ENCODE results near the gene PTPRN2. TPM values are rescaled to one million over a fixed set of nuclear protein-coding genes. Genes with fewer than 3 reads are reported as not detected.

PTPRN2 gene
- total and polyA plus RNA-seq, 4 donors, result 18.1 to 69.9 (median 50.4) TPM

DNA sequence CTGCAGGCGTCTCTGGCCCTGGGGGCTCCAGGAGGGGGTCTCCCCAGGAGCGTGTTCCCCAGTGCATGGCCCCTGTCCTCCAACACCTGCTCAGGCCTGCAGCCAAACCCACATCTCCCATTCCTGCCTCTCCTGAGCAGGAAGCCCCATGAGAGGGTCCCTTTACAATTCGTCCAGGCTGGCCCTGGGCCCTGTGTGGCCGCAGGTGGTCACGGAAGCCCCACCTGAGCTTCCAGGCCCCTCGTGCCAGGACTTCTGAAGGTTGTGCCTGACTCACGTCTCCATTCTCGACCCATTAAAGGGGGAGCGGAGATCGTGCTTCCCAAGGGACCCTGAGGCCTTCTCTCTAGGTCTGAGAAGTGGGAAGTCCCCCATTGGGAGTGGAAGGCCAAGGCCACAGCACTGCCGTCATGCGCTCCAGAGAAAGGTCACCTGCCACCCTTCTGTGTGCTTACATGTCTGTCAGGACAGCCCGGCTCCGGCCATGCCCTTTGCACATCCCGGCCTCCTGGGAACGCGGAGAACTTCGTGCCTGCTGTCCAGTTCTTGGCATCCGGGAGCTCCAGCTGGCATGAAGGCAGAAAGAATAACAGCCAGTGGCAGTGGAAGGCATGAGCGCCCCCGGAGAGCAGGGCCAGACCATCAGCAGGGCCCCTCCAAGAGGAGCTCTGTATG is 868.5 kb downstream of the PTPRN2 start:
- Histone ChIP-seq H3K4me3 (ENCODE audit: low read depth, low read length) (no peak overlapping the region), H3K9me3 (ENCODE audit: control insufficient read depth, insufficient read depth, low read length) (no peaks in the 10 kb centered on the region), H3K36me3 (ENCODE audit: control insufficient read depth, insufficient read depth, low read length) (peaks cover 22% of the 10 kb centered on the region), H3K27ac (ENCODE audit: low read depth, low read length) (no peak overlapping the region), H3K27me3 (ENCODE audit: control insufficient read depth, insufficient read depth, low read length) (no peaks in the 10 kb centered on the region), H3K4me1 (ENCODE audit: control insufficient read depth, insufficient read depth, low read length) (peaks cover 8% of the 10 kb centered on the region)
- 94% methylated on average over 21 of the region's 21 CpGs for WGBS (ENCODE audit: insufficient coverage)
- DNase-seq (ENCODE audit: low read depth in 4 of 6, low spot score in 6 of 6), result no peak

DNA sequence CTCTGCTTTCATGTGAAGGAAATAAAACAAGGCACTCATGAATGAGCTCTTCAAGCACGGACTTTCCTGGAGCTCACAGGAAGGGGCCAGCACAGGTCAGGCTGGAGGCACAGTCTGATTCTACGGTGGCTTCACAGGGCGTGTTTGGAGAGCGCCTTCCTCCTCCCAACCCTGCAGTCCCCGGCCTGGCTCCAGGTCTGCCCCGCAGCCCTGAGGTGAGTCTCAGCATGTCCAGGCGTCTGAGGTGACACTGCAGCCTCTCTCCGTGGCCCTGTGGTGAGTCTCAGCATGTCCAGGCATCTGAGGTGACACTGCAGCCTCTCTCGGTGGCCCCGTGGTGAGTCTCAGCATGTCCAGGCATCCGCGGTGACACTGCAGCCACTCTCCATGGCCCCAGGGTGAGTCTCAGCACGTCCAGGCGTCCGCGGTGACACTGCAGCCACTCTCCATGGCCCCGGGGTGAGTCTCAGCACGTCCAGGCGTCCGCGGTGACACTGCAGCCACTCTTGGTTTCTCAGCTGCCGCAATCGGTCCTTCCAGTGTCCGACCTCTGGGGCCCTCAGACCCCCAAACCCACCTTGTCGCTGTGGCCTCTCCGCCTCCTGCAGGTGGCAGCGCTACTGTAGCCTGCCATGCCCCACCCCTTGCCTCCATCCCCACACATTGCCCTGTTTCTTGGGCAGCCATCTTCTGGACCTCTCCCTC is 869.2 kb downstream of the PTPRN2 start:
- no peak for DNase-seq (ENCODE audit: low read depth in 4 of 6, low spot score in 6 of 6)
- no peaks in the 10 kb centered on the region for H3K9me3 ChIP-seq (ENCODE audit: control insufficient read depth, insufficient read depth, low read length)
- H3K36me3 ChIP-seq (ENCODE audit: control insufficient read depth, insufficient read depth, low read length), result peaks cover 22% of the 10 kb centered on the region
- H3K4me1 ChIP-seq (ENCODE audit: control insufficient read depth, insufficient read depth, low read length), result peaks cover 8% of the 10 kb centered on the region
- H3K27ac ChIP-seq (ENCODE audit: low read depth, low read length), result no peak overlapping the region
- no peak overlapping the region for H3K4me3 ChIP-seq (ENCODE audit: low read depth, low read length)
- WGBS (ENCODE audit: insufficient coverage), result 83% methylated on average over 27 of the region's 27 CpGs
- no peaks in the 10 kb centered on the region for H3K27me3 ChIP-seq (ENCODE audit: control insufficient read depth, insufficient read depth, low read length)

DNA sequence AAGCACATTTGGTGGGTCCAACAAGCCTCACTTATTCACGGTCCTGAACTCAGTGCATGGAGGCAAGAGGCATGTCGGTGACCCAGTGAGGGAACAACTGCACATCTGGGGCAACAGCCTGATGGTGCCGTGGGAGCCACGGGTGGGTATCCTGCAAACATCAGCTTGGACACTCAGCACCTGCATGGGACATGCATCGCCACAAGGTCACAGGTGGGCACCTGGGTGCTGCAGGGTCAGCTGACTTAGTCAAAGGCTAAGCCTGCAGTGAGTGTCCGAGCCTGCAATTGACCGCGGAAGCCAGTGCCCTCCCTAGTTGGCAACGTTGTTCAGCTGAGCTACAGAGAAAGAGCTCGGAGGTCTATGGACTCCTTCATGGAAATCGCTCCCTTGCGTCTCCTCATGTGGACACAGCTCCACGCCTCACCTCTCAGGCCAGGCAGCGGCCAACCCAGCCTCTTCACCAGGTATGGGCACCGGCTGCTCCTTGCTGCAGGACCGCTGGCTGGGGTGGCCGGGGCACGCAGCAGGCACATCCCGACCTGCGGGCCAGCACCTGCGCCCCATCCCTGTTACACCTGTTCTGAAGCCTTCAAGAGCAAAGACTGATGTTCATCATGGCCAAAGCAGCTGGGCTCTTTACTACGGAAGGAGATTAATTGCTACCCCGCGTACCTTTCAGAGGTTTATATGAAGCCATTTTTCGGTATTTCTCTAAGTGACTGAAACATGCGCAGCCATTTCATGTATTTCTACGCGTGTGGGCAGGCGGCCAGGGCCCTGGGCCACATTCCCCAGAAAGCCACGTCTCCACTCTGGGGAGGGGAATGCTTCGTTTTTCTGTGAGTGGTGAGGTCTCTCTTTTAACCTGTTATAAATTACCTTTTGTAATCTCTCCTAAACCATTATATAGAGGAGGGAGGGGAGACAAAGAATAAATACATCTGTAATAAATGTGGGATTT is 870.1 kb downstream of the PTPRN2 start:
- H3K36me3 ChIP-seq (ENCODE audit: control insufficient read depth, insufficient read depth, low read length), result peaks cover 22% of the 10 kb centered on the region
- H3K9me3 ChIP-seq (ENCODE audit: control insufficient read depth, insufficient read depth, low read length), result no peaks in the 10 kb centered on the region
- H3K27me3 ChIP-seq (ENCODE audit: control insufficient read depth, insufficient read depth, low read length), result no peaks in the 10 kb centered on the region
- H3K27ac ChIP-seq (ENCODE audit: low read depth, low read length), result no peak overlapping the region
- no peak overlapping the region for H3K4me3 ChIP-seq (ENCODE audit: low read depth, low read length)
- WGBS (ENCODE audit: insufficient coverage), result 96% methylated on average over 26 of the region's 31 CpGs
- no peak for DNase-seq (ENCODE audit: low read depth in 4 of 6, low spot score in 6 of 6)
- H3K4me1 ChIP-seq (ENCODE audit: control insufficient read depth, insufficient read depth, low read length), result peaks cover 4% of the 10 kb centered on the region

DNA sequence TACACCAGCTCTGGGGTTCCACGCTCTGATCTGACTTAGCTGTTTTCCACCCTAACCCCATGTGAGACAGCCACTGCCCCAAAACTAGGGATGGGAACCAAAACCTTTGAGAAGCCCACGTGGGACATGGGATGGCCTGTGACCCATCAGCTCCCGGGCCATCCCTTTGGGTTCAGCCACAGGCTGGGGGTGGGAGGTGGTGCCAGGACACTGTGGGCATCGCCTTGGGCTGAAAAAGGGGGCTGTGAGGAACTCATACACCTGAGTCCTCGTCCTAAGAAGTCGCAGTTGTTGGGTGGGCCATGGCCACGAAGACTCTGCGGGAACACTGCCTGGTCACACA is 871.7 kb downstream of the PTPRN2 start:
- Histone ChIP-seq H3K27ac (ENCODE audit: low read depth, low read length) (no peak overlapping the region), H3K36me3 (ENCODE audit: control insufficient read depth, insufficient read depth, low read length) (peaks cover 15% of the 10 kb centered on the region), H3K27me3 (ENCODE audit: control insufficient read depth, insufficient read depth, low read length) (no peaks in the 10 kb centered on the region), H3K4me3 (ENCODE audit: low read depth, low read length) (no peak overlapping the region), H3K9me3 (ENCODE audit: control insufficient read depth, insufficient read depth, low read length) (no peaks in the 10 kb centered on the region), H3K4me1 (ENCODE audit: control insufficient read depth, insufficient read depth, low read length) (peaks cover 4% of the 10 kb centered on the region)
- no peak for DNase-seq (ENCODE audit: low read depth in 4 of 6, low spot score in 6 of 6)
- 81% methylated on average over 7 of the region's 8 CpGs for WGBS (ENCODE audit: insufficient coverage)

DNA sequence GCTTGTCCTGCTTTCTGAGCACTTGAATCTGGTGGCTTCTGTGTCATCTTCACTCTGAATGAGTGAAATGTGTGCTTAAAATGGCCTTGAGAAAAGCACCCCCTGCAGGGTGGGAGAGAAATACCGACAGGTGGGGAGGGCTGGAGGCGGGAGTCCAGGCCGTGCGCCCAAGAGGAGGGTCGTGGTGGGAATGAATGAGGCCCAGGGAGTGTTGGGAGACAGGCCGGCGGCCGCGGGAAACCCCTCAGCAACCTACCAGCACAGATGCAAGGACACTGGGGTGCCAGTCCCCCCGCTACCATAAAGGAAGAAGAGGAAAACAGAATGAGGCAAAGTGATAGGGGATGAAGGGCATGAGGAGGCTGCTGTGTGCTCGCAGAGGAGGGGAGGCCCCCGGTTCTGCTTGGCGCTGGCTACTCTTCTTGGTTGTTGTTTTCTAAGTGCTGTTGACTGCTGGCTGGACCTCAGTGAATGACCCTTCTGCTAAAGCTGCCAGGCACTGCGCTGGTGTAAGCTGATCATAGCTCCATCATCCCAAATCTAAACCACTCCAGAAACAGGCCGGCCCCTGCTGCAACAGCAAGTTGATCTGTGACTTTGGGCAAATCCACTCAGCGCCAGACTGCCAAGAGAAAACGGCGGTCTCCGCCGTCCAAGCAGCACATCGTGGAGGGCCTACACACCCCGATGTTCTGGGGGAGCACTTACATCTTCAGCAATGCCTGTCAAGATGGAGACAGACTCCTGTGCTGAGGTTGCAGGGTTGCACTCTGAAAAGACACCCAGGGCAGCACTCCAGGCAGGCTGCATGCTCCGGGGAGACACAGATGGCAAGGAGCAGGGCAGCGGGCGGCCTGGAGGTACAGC is 872.3 kb downstream of the PTPRN2 start:
- Histone ChIP-seq H3K36me3 (ENCODE audit: control insufficient read depth, insufficient read depth, low read length) (peaks cover 15% of the 10 kb centered on the region), H3K9me3 (ENCODE audit: control insufficient read depth, insufficient read depth, low read length) (no peaks in the 10 kb centered on the region), H3K27me3 (ENCODE audit: control insufficient read depth, insufficient read depth, low read length) (no peaks in the 10 kb centered on the region), H3K4me3 (ENCODE audit: low read depth, low read length) (no peak overlapping the region), H3K27ac (ENCODE audit: low read depth, low read length) (no peak overlapping the region), H3K4me1 (ENCODE audit: control insufficient read depth, insufficient read depth, low read length) (peaks cover 4% of the 10 kb centered on the region)
- WGBS (ENCODE audit: insufficient coverage), result 95% methylated on average over 19 of the region's 25 CpGs
- no peak for DNase-seq (ENCODE audit: low read depth in 4 of 6, low spot score in 6 of 6)

DNA sequence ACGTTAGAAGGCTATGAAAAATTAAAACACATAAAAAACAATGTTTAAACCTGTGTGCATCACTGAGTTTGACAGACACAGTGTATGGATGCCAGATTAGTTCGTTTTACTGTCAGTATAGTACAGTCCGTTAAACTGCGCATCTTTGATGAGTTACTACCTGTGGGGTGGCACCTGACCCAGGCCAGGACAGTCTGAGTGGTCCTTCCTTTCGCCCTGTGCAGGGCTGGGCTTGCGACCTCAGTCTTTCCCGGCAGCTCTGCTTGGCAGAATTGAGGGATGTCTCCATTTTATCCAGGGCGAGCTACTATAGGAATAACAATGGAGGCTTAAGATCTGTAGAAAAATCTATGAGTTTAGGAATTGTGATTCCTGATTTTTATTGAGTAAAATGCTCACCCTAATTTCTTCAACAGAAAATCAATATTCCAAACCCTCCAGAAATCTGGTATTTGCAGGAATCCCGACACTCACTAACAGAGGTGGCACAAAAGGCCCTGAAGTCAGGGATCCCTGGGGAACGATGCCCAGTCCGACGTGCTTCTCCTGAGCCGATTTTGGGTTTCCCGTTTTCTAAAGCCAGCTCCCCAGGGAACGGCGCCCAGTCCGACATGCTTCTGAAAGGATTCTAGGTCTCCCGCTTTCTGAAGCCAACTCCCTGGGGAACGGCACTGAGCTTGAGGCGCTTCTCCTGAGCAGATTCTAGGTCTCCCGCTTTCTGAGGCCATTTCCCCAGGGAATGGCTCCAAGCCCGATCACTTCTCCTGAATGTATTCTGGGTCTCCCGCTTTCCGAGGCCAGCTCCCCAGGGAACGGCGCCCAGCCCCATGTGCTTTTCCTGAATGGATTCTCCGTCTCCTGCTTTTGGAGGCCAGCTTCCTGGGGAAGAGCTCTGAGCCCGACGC is 873.2 kb downstream of the PTPRN2 start:
- H3K4me1 ChIP-seq (ENCODE audit: control insufficient read depth, insufficient read depth, low read length), result peaks cover 2% of the 10 kb centered on the region
- no peaks in the 10 kb centered on the region for H3K27me3 ChIP-seq (ENCODE audit: control insufficient read depth, insufficient read depth, low read length)
- WGBS (ENCODE audit: insufficient coverage), result 88% methylated on average over 26 of the region's 29 CpGs
- no peak overlapping the region for H3K27ac ChIP-seq (ENCODE audit: low read depth, low read length)
- no peaks in the 10 kb centered on the region for H3K9me3 ChIP-seq (ENCODE audit: control insufficient read depth, insufficient read depth, low read length)
- no peak overlapping the region for H3K4me3 ChIP-seq (ENCODE audit: low read depth, low read length)
- peaks cover 13% of the 10 kb centered on the region for H3K36me3 ChIP-seq (ENCODE audit: control insufficient read depth, insufficient read depth, low read length)
- DNase-seq (ENCODE audit: low read depth in 4 of 6, low spot score in 6 of 6), result no peak

DNA sequence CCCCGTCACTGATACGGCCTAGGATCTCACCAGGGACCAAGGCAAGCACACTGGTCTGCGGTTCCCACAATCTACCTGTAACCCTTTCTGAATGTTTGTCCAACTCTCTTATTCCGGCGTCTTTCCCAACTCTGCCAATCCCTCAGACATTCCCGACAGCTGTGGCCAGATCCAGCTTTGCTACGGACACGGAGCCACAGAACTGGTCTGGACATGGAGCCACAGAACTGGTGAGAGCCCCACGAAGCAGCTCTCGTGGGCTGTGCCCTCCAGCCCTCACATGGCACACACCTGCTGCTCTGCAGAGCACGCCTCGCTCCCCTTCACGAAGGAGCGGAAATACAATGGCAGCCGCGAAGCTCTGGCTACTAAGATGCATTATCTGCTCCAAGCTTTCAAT is 874.0 kb downstream of the PTPRN2 start:
- H3K27me3 ChIP-seq (ENCODE audit: control insufficient read depth, insufficient read depth, low read length), result no peaks in the 10 kb centered on the region

DNA sequence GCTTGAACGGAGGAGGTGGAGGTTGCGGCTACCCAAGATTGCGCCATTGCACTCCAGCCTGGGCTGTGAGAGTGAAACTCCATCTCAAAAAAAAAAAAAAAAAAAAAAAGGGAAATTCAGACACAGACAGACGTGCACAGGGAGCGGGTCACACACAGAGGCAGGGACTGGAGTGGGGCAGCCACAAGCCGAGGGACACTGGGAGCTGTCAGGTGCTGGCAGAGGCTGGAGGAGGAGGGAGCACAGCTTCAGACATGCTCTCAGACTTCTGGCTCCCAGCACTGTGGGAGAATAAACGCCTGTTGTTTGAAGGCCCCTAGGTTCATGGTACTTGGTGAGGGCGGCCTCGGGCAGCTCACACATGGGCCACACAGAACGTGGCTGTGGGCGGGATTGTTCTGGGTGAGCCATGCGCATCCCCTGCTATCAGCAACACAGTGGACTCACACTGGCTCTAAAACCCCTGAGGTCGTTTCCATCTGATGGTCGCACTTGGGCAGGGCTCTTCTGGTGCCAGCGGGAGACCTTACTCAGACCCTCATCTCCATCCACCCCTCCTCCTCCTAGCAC is 874.9 kb downstream of the PTPRN2 start:
- no peak for DNase-seq (ENCODE audit: low read depth in 4 of 6, low spot score in 6 of 6)
- WGBS (ENCODE audit: insufficient coverage), result 65% methylated on average over 13 of the region's 15 CpGs
- H3K4me1 ChIP-seq (ENCODE audit: control insufficient read depth, insufficient read depth, low read length), result peaks cover 8% of the 10 kb centered on the region
- H3K4me3 ChIP-seq (ENCODE audit: low read depth, low read length), result no peak overlapping the region
- H3K9me3 ChIP-seq (ENCODE audit: control insufficient read depth, insufficient read depth, low read length), result no peaks in the 10 kb centered on the region
- no peak overlapping the region for H3K27ac ChIP-seq (ENCODE audit: low read depth, low read length)
- peaks cover 2% of the 10 kb centered on the region for H3K36me3 ChIP-seq (ENCODE audit: control insufficient read depth, insufficient read depth, low read length)
- H3K27me3 ChIP-seq (ENCODE audit: control insufficient read depth, insufficient read depth, low read length), result no peaks in the 10 kb centered on the region

More for the DNA sequence above, 874.0 kb downstream of the PTPRN2 start:
- DNase-seq (ENCODE audit: low read depth in 4 of 6, low spot score in 6 of 6), result no peak
- WGBS (ENCODE audit: insufficient coverage), result 91% methylated on average over 16 of the region's 16 CpGs
- Histone ChIP-seq H3K9me3 (ENCODE audit: control insufficient read depth, insufficient read depth, low read length) (no peaks in the 10 kb centered on the region), H3K4me3 (ENCODE audit: low read depth, low read length) (no peak overlapping the region), H3K27ac (ENCODE audit: low read depth, low read length) (no peak overlapping the region), H3K36me3 (ENCODE audit: control insufficient read depth, insufficient read depth, low read length) (peaks cover 7% of the 10 kb centered on the region), H3K4me1 (ENCODE audit: control insufficient read depth, insufficient read depth, low read length) (no peaks in the 10 kb centered on the region)
